Epithelial cell of prostate (primary cell): ENCODE measurements around the gene PDE6G.
A peak's percentile ranks its signal among the peaks of the same experiment; 100 is the strongest.
"Not testable (repeated sequence)": the region's sequence is repeated elsewhere in the genome, so short reads cannot be mapped to it uniquely, and the experiment has no call there.

Source experiments
- DNase-seq: peaks from one replicate; pipeline ENCODE4 v3.0.0-alpha.2; 2011; ENCODE audit warnings: low read depth, low spot score
- H3K27ac ChIP-seq: fragments of 450-650 bp; 2 replicates; pipeline ENCODE4 v1.5.1; 2017; ENCODE audit warnings: mild to moderate bottlenecking

PDE6G gene

GRCh38 chr17:81688616-81689015, 32.3 kb upstream of the PDE6G start:
- H3K27ac ChIP-seq, result no peak overlapping the region
- DNase-seq, result no peak

- no peak overlapping the region for H3K27ac ChIP-seq
- no peak for DNase-seq
Measured at GRCh38 chr17:81687770-81688541, 31.6 kb upstream of the PDE6G start.

GRCh38 chr17:81686614-81687013, 30.3 kb upstream of the PDE6G start:
- H3K27ac ChIP-seq, result no peak overlapping the region
- DNase-seq, result no peak

- peak; percentile 63 for DNase-seq
- H3K27ac ChIP-seq, result peak overlapping the region; percentile 98
Measured at GRCh38 chr17:81685108-81685507, 28.8 kb upstream of the PDE6G start.

GRCh38 chr17:81684442-81684911, 28.1 kb upstream of the PDE6G start:
- DNase-seq, result peak; percentile 34
- peak overlapping the region; percentile 98 for H3K27ac ChIP-seq

GRCh38 chr17:81683584-81684441, 27.5 kb upstream of the PDE6G start, which contains the start of the genes ARL16 and HGS:
Gene ARL16 (minus strand): TSS chr17:81683797. CDS start chr17:81683753, 44 bp downstream.
Gene HGS (plus strand): TSS chr17:81684011. CDS start chr17:81684067, 56 bp downstream.
- DNase-seq, result peak; percentile 93
- H3K27ac ChIP-seq, result peak within 1 kb of the TSS; percentile 98

GRCh38 chr17:81683208-81683583, 26.9 kb upstream of the PDE6G start:
- H3K27ac ChIP-seq, result peak overlapping the region; percentile 98
- no peak for DNase-seq

GRCh38 chr17:81682565-81683207, 26.3 kb upstream of the PDE6G start:
- H3K27ac ChIP-seq, result peak overlapping the region; percentile 98
- DNase-seq, result no peak

GRCh38 chr17:81681672-81682071, 25.3 kb upstream of the PDE6G start:
- no peak overlapping the region for H3K27ac ChIP-seq
- DNase-seq, result no peak

GRCh38 chr17:81680150-81680549, 23.8 kb upstream of the PDE6G start:
- H3K27ac ChIP-seq, result no peak overlapping the region
- no peak for DNase-seq

GRCh38 chr17:81676906-81677305, 20.6 kb upstream of the PDE6G start:
- no peak for DNase-seq
- H3K27ac ChIP-seq, result no peak overlapping the region

- not testable (repeated sequence) for H3K27ac ChIP-seq, DNase-seq
Measured at GRCh38 chr17:81675515-81676221, 19.3 kb upstream of the PDE6G start.

GRCh38 chr17:81673561-81674258, 17.4 kb upstream of the PDE6G start:
- H3K27ac ChIP-seq, result no peak overlapping the region
- DNase-seq, result no peak

GRCh38 chr17:81672954-81673353, 16.6 kb upstream of the PDE6G start:
- H3K27ac ChIP-seq, result no peak overlapping the region
- DNase-seq, result no peak

GRCh38 chr17:81672504-81672903, 16.2 kb upstream of the PDE6G start:
- DNase-seq, result no peak
- H3K27ac ChIP-seq, result no peak overlapping the region

GRCh38 chr17:81667754-81668153, 11.4 kb upstream of the PDE6G start:
- no peak for DNase-seq
- H3K27ac ChIP-seq, result peak overlapping the region; percentile 83

GRCh38 chr17:81666342-81667191, 10.2 kb upstream of the PDE6G start, which contains the start of the genes CCDC137 and OXLD1:
Gene CCDC137 (plus strand): TSS chr17:81666737. CDS start chr17:81666767, 30 bp downstream.
Gene OXLD1 (minus strand): TSS chr17:81666605. CDS start chr17:81666577, 28 bp downstream.
- DNase-seq, result peak; percentile 85
- H3K27ac ChIP-seq, result peak within 1 kb of the TSS; percentile 83

- peak overlapping the region; percentile 83 for H3K27ac ChIP-seq
- DNase-seq, result no peak
Measured at GRCh38 chr17:81666092-81666341, 9.7 kb upstream of the PDE6G start.
